Neural crest cell (in vitro differentiated cells): ENCODE measurements around the gene SNX9. TPM values are rescaled to one million over a fixed set of nuclear protein-coding genes. Genes with fewer than 3 reads are reported as not detected.

Experiments
- DNase-seq: peaks from one replicate; pipeline ENCODE4 v3.0.0; 2021; ENCODE audit warnings: low read depth, mixed read lengths, low spot score
- H3K27ac Mint-ChIP-seq: one replicate; pipeline ENCODE4 v1.8.0; 2021; ENCODE audit warnings: mild to moderate bottlenecking, mixed read lengths; ENCODE audit not compliant: unreplicated experiment
- H3K27me3 Mint-ChIP-seq: 2 replicates; pipeline ENCODE4 v1.8.0; 2021; ENCODE audit warnings: low read depth, mild to moderate bottlenecking, mixed read lengths
- H3K36me3 Mint-ChIP-seq: 2 replicates; pipeline ENCODE4 v1.8.0; 2021; ENCODE audit warnings: low read depth, mild to moderate bottlenecking, mixed read lengths
- H3K4me1 Mint-ChIP-seq: 2 replicates; pipeline ENCODE4 v1.8.0; 2021; ENCODE audit warnings: mixed read lengths
- H3K4me3 Mint-ChIP-seq: one replicate; pipeline ENCODE4 v1.8.0; 2021; ENCODE audit warnings: mild to moderate bottlenecking, mixed read lengths
- H3K9me3 Mint-ChIP-seq: 2 replicates; pipeline ENCODE4 v1.8.0; 2021; ENCODE audit warnings: mixed read lengths
- CTCF ChIP-seq: fragments of 200-600 bp; sonication (generic); conservative IDR thresholded peaks from 2 replicates; pipeline ENCODE4 v1.5.0; 2021; ENCODE audit warnings: antibody characterized with exemption, mild to moderate bottlenecking
- total RNA-seq: library from RNA; stranded (reverse); gene quantifications from 2 replicates; pipeline ENCODE4 v1.2.1, GENCODE V29; 2021

Gene SNX9
- total RNA-seq, 1 donor from 2014 or later = 18.1 TPM

GRCh38 chr6:157811476-157812173 lies 11.4 kb upstream of the SNX9 start:
- Mint-ChIP-seq H3K4me3 (no peak overlapping the region), H3K36me3 (peaks cover 3% of the 10 kb centered on the region), H3K9me3 (peaks cover 13% of the 10 kb centered on the region), H3K27ac (no peak overlapping the region), H3K27me3 (peaks cover 5% of the 10 kb centered on the region), H3K4me1 (no peaks in the 10 kb centered on the region)
- no peak for DNase-seq
- TF ChIP-seq CTCF = no peak

GRCh38 chr6:157812425-157813171 lies 10.4 kb upstream of the SNX9 start:
- H3K9me3 Mint-ChIP-seq = peaks cover 8% of the 10 kb centered on the region
- H3K36me3 Mint-ChIP-seq = peaks cover 3% of the 10 kb centered on the region
- DNase-seq = no peak
- H3K27me3 Mint-ChIP-seq = peaks cover 8% of the 10 kb centered on the region
- H3K4me3 Mint-ChIP-seq = no peak overlapping the region
- no peak overlapping the region for H3K27ac Mint-ChIP-seq
- TF ChIP-seq CTCF = no peak
- H3K4me1 Mint-ChIP-seq = no peaks in the 10 kb centered on the region

GRCh38 chr6:157813191-157813590 lies 9.9 kb upstream of the SNX9 start:
- Mint-ChIP-seq H3K27me3 (peaks cover 9% of the 10 kb centered on the region), H3K9me3 (peaks cover 8% of the 10 kb centered on the region), H3K4me1 (no peaks in the 10 kb centered on the region), H3K4me3 (no peak overlapping the region), H3K27ac (no peak overlapping the region), H3K36me3 (peaks cover 3% of the 10 kb centered on the region)
- no peak for TF ChIP-seq CTCF
- no peak for DNase-seq

GRCh38 chr6:157813750-157814455 lies 9.1 kb upstream of the SNX9 start:
- DNase-seq = no peak
- no peak overlapping the region for H3K27ac Mint-ChIP-seq
- H3K4me3 Mint-ChIP-seq = no peak overlapping the region
- TF ChIP-seq CTCF = no peak
- no peaks in the 10 kb centered on the region for H3K4me1 Mint-ChIP-seq
- no peaks in the 10 kb centered on the region for H3K36me3 Mint-ChIP-seq
- H3K9me3 Mint-ChIP-seq = peaks cover 8% of the 10 kb centered on the region
- peaks cover 11% of the 10 kb centered on the region for H3K27me3 Mint-ChIP-seq

GRCh38 chr6:157814883-157815282 lies 8.2 kb upstream of the SNX9 start:
- Mint-ChIP-seq H3K36me3 (no peaks in the 10 kb centered on the region), H3K27ac (no peak overlapping the region), H3K9me3 (peaks cover 2% of the 10 kb centered on the region), H3K4me1 (no peaks in the 10 kb centered on the region), H3K27me3 (peaks cover 8% of the 10 kb centered on the region), H3K4me3 (no peak overlapping the region)
- no peak for TF ChIP-seq CTCF
- DNase-seq = no peak
